ENCODE results near the gene CCDC149.

- no peak for TF ChIP-seq POLR2AphosphoS5 (IDR thresholded peaks at IDR 0.05; ENCODE audit: low read depth, low read length)
- TF ChIP-seq SIN3A (IDR thresholded peaks at IDR 0.05; ENCODE audit: borderline replicate concordance, insufficient read depth, low read length) = no peak
- no peak for TF ChIP-seq REST (IDR thresholded peaks at IDR 0.05; ENCODE audit: insufficient read depth in 1 of 2, low read depth in 2 of 2, low read length in 2 of 2)
Measured at GRCh38 chr4:24855741-24856140, 57.1 kb downstream of the CCDC149 start.
